Measurements from ENCODE around the gene SOX30. TPM values are rescaled to one million over a fixed set of nuclear protein-coding genes. Genes with fewer than 3 reads are reported as not detected.

Gene SOX30
- total and polyA plus RNA-seq, 2 donors (not counting 1 experiment from before 2014, with no cell fraction given): 0.21 to 0.49 TPM

Small RNA genes within 50 kb of the gene (small RNA-seq; reads per million reads assigned to genes)
- not detected for gene RNU6-390P (ENCODE audit: insufficient read length, low read depth, low replicate concordance)

Other genes with a start within 250 kb of the SOX30 start
- 3.1 and 4.6 TPM in 2 replicates for gene NIPAL4, start 192.2 kb downstream of the SOX30 start, total RNA-seq
- 6.4 and 9.7 TPM in 2 replicates for gene NIPAL4, start 192.2 kb downstream of the SOX30 start, polyA plus RNA-seq
- gene ADAM19, start 76.7 kb downstream of the SOX30 start, total RNA-seq: 171 TPM in 2 replicates
- gene ADAM19, start 76.7 kb downstream of the SOX30 start, polyA plus RNA-seq: 110 and 152 TPM in 2 replicates
- gene C5orf52, start 19.1 kb upstream of the SOX30 start, total RNA-seq: not detected in 2 replicates
- not detected in 2 replicates for gene C5orf52, start 19.1 kb upstream of the SOX30 start, polyA plus RNA-seq
- 14.1 and 14.6 TPM in 2 replicates for gene THG1L, start 79.0 kb upstream of the SOX30 start, total RNA-seq
- gene THG1L, start 79.0 kb upstream of the SOX30 start, polyA plus RNA-seq: 5.1 and 6.1 TPM in 2 replicates
- gene LSM11, start 91.3 kb upstream of the SOX30 start, total RNA-seq: 4.2 and 4.3 TPM in 2 replicates
- gene LSM11, start 91.3 kb upstream of the SOX30 start, polyA plus RNA-seq: 0.97 and 1.00 TPM in 2 replicates
- 62.7 and 69.7 TPM in 2 replicates for gene CLINT1, start 206.7 kb upstream of the SOX30 start, total RNA-seq
- 89.1 and 92.2 TPM in 2 replicates for gene CLINT1, start 206.7 kb upstream of the SOX30 start, polyA plus RNA-seq